Measurements from ENCODE around the gene WBP1.

WBP1 gene

GRCh38 chr2:74472945-74473258 lies 14.7 kb downstream of the WBP1 start:
- Histone ChIP-seq H3K9me3 (ENCODE audit: control insufficient read depth, low read length) (no peaks in the 10 kb centered on the region), H4K8ac (ENCODE audit: low read length) (peak overlapping the region; percentile 98), H3K9ac (ENCODE audit: low read length) (peak overlapping the region; percentile 86), H3K4me1 (ENCODE audit: control insufficient read depth, insufficient read depth, low read depth, low read length) (peaks cover 11% of the 10 kb centered on the region), H3K14ac (ENCODE audit: low read length in 2 of 2) (peak overlapping the region in 1 of 2 experiments; percentile 61), H3K4me3 (ENCODE audit: insufficient read depth in 1 of 2, low read depth in 1 of 2, low read length in 2 of 2) (peak overlapping the region in 1 of 2 experiments; percentile 79), H3K79me1 (replicated peaks; ENCODE audit: low read length, poor library complexity, severe bottlenecking) (peaks cover 10% of the 10 kb centered on the region), H3K4ac (ENCODE audit: low read depth in 1 of 2, low read length in 2 of 2) (peak overlapping the region; percentile 73 to 96), H2AFZ (ENCODE audit: low read depth, low read length) (peak overlapping the region; percentile 83), H2BK120ac (ENCODE audit: low read depth, low read length) (no peak overlapping the region), H2BK15ac (ENCODE audit: low read depth, poor library complexity, severe bottlenecking) (no peak overlapping the region), H3K36me3 (ENCODE audit: control insufficient read depth in 1 of 2, insufficient read depth in 2 of 2, low read depth in 1 of 2, low read length in 2 of 2) (peaks cover 27 to 33% of the 10 kb centered on the region in 2 experiments), H4K91ac (ENCODE audit: low read length) (peak overlapping the region; percentile 88), H2AK5ac (ENCODE audit: low read length, severe bottlenecking) (peak overlapping the region; percentile 49), H3K18ac (ENCODE audit: low read depth in 1 of 2, low read length in 2 of 2) (peak overlapping the region; percentile 94 to 98), H2BK5ac (ENCODE audit: low read depth, low read length, poor library complexity, severe bottlenecking) (no peak overlapping the region), H3K4me2 (ENCODE audit: low read length, poor library complexity, severe bottlenecking) (peak overlapping the region; percentile 89), H2BK12ac (ENCODE audit: low read length in 2 of 2) (no peak overlapping the region), H3K27ac (ENCODE audit: low read length, poor library complexity, severe bottlenecking) (peak overlapping the region; percentile 95), H3K23ac (ENCODE audit: low read length in 2 of 2) (no peak overlapping the region), H3K27me3 (ENCODE audit: control insufficient read depth in 1 of 2, insufficient read depth in 1 of 2, low read length in 2 of 2) (no peaks in the 10 kb centered on the region)
- 39% methylated on average over 6 of the region's 7 CpGs for WGBS
- no peak for DNase-seq

- no peak overlapping the region for H2BK5ac ChIP-seq (ENCODE audit: low read depth, low read length, poor library complexity, severe bottlenecking)
- WGBS, result 95% methylated on average over 6 of the region's 6 CpGs
- DNase-seq, result no peak
These were observed 16.2 kb downstream of the WBP1 start for GRCh38 chr2:74474481-74474880.

GRCh38 chr2:74474899-74475298 lies 16.7 kb downstream of the WBP1 start:
- H3K4ac ChIP-seq (ENCODE audit: low read depth in 1 of 2, low read length in 2 of 2), result no peak overlapping the region
- no peak overlapping the region for H2BK15ac ChIP-seq (ENCODE audit: low read depth, poor library complexity, severe bottlenecking)
- no peak overlapping the region for H2AFZ ChIP-seq (ENCODE audit: low read depth, low read length)
- no peak overlapping the region for H2BK5ac ChIP-seq (ENCODE audit: low read depth, low read length, poor library complexity, severe bottlenecking)
- no peak overlapping the region for H3K4me2 ChIP-seq (ENCODE audit: low read length, poor library complexity, severe bottlenecking)
- H4K8ac ChIP-seq (ENCODE audit: low read length), result no peak overlapping the region
- H3K9me3 ChIP-seq (ENCODE audit: control insufficient read depth, low read length), result no peaks in the 10 kb centered on the region
- no peak overlapping the region for H3K23ac ChIP-seq (ENCODE audit: low read length in 2 of 2)
- H2AK5ac ChIP-seq (ENCODE audit: low read length, severe bottlenecking), result no peak overlapping the region
- no peak overlapping the region for H3K14ac ChIP-seq (ENCODE audit: low read length in 2 of 2)
- H3K9ac ChIP-seq (ENCODE audit: low read length), result no peak overlapping the region
- no peak overlapping the region for H2BK120ac ChIP-seq (ENCODE audit: low read depth, low read length)
- no peak overlapping the region for H2BK12ac ChIP-seq (ENCODE audit: low read length in 2 of 2)
- peaks cover 13% of the 10 kb centered on the region for H3K79me1 ChIP-seq (replicated peaks; ENCODE audit: low read length, poor library complexity, severe bottlenecking)
- no peak overlapping the region for H3K18ac ChIP-seq (ENCODE audit: low read depth in 1 of 2, low read length in 2 of 2)
- no peaks in the 10 kb centered on the region for H3K27me3 ChIP-seq (ENCODE audit: control insufficient read depth in 1 of 2, insufficient read depth in 1 of 2, low read length in 2 of 2)
- H4K91ac ChIP-seq (ENCODE audit: low read length), result no peak overlapping the region
- WGBS, result 99% methylated on average over 5 of the region's 5 CpGs
- H3K36me3 ChIP-seq (ENCODE audit: control insufficient read depth in 1 of 2, insufficient read depth in 2 of 2, low read depth in 1 of 2, low read length in 2 of 2), result peaks cover 27 to 43% of the 10 kb centered on the region in 2 experiments
- H3K4me1 ChIP-seq (ENCODE audit: control insufficient read depth, insufficient read depth, low read depth, low read length), result peaks cover 11% of the 10 kb centered on the region
- no peak overlapping the region for H3K27ac ChIP-seq (ENCODE audit: low read length, poor library complexity, severe bottlenecking)
- no peak overlapping the region for H3K4me3 ChIP-seq (ENCODE audit: insufficient read depth in 1 of 2, low read depth in 1 of 2, low read length in 2 of 2)
- no peak for DNase-seq

More at GRCh38 chr2:74474481-74474880, 16.2 kb downstream of the WBP1 start:
- Histone ChIP-seq H3K18ac (ENCODE audit: low read depth in 1 of 2, low read length in 2 of 2) (no peak overlapping the region), H3K9me3 (ENCODE audit: control insufficient read depth, low read length) (no peaks in the 10 kb centered on the region), H3K23ac (ENCODE audit: low read length in 2 of 2) (no peak overlapping the region), H3K27me3 (ENCODE audit: control insufficient read depth in 1 of 2, insufficient read depth in 1 of 2, low read length in 2 of 2) (no peaks in the 10 kb centered on the region), H4K91ac (ENCODE audit: low read length) (no peak overlapping the region), H3K4ac (ENCODE audit: low read depth in 1 of 2, low read length in 2 of 2) (no peak overlapping the region), H2BK12ac (ENCODE audit: low read length in 2 of 2) (no peak overlapping the region), H3K4me1 (ENCODE audit: control insufficient read depth, insufficient read depth, low read depth, low read length) (peaks cover 11% of the 10 kb centered on the region), H4K8ac (ENCODE audit: low read length) (no peak overlapping the region), H2BK15ac (ENCODE audit: low read depth, poor library complexity, severe bottlenecking) (no peak overlapping the region), H3K9ac (ENCODE audit: low read length) (no peak overlapping the region), H3K4me2 (ENCODE audit: low read length, poor library complexity, severe bottlenecking) (no peak overlapping the region), H3K14ac (ENCODE audit: low read length in 2 of 2) (no peak overlapping the region), H2AK5ac (ENCODE audit: low read length, severe bottlenecking) (no peak overlapping the region), H3K27ac (ENCODE audit: low read length, poor library complexity, severe bottlenecking) (no peak overlapping the region), H3K79me1 (replicated peaks; ENCODE audit: low read length, poor library complexity, severe bottlenecking) (peaks cover 12% of the 10 kb centered on the region), H3K4me3 (ENCODE audit: insufficient read depth in 1 of 2, low read depth in 1 of 2, low read length in 2 of 2) (no peak overlapping the region), H2BK120ac (ENCODE audit: low read depth, low read length) (no peak overlapping the region), H2AFZ (ENCODE audit: low read depth, low read length) (no peak overlapping the region), H3K36me3 (ENCODE audit: control insufficient read depth in 1 of 2, insufficient read depth in 2 of 2, low read depth in 1 of 2, low read length in 2 of 2) (peaks cover 27 to 39% of the 10 kb centered on the region in 2 experiments)

GRCh38 chr2:74481431-74481830 lies 23.2 kb downstream of the WBP1 start:
- Histone ChIP-seq H3K23ac (ENCODE audit: low read length in 2 of 2) (no peak overlapping the region), H3K4me1 (ENCODE audit: control insufficient read depth, insufficient read depth, low read depth, low read length) (peaks cover 18% of the 10 kb centered on the region), H3K36me3 (ENCODE audit: control insufficient read depth in 1 of 2, insufficient read depth in 2 of 2, low read depth in 1 of 2, low read length in 2 of 2) (peaks cover 20 to 46% of the 10 kb centered on the region in 2 experiments), H2BK12ac (ENCODE audit: low read length in 2 of 2) (no peak overlapping the region), H3K4me3 (ENCODE audit: insufficient read depth in 1 of 2, low read depth in 1 of 2, low read length in 2 of 2) (peak overlapping the region; percentile 82 to 93), H3K27me3 (ENCODE audit: control insufficient read depth in 1 of 2, insufficient read depth in 1 of 2, low read length in 2 of 2) (no peaks in the 10 kb centered on the region), H3K4ac (ENCODE audit: low read depth in 1 of 2, low read length in 2 of 2) (no peak overlapping the region), H3K9ac (ENCODE audit: low read length) (peak overlapping the region; percentile 94), H2BK120ac (ENCODE audit: low read depth, low read length) (no peak overlapping the region), H3K4me2 (ENCODE audit: low read length, poor library complexity, severe bottlenecking) (peak overlapping the region; percentile 77), H3K9me3 (ENCODE audit: control insufficient read depth, low read length) (no peaks in the 10 kb centered on the region), H3K14ac (ENCODE audit: low read length in 2 of 2) (no peak overlapping the region), H3K18ac (ENCODE audit: low read depth in 1 of 2, low read length in 2 of 2) (no peak overlapping the region), H2AFZ (ENCODE audit: low read depth, low read length) (no peak overlapping the region), H4K8ac (ENCODE audit: low read length) (no peak overlapping the region), H2BK15ac (ENCODE audit: low read depth, poor library complexity, severe bottlenecking) (no peak overlapping the region), H4K91ac (ENCODE audit: low read length) (no peak overlapping the region), H2AK5ac (ENCODE audit: low read length, severe bottlenecking) (no peak overlapping the region), H2BK5ac (ENCODE audit: low read depth, low read length, poor library complexity, severe bottlenecking) (no peak overlapping the region), H3K27ac (ENCODE audit: low read length, poor library complexity, severe bottlenecking) (no peak overlapping the region), H3K79me1 (replicated peaks; ENCODE audit: low read length, poor library complexity, severe bottlenecking) (peaks cover 28% of the 10 kb centered on the region)
- WGBS, result 70% methylated on average over 3 of the region's 3 CpGs
- DNase-seq, result no peak
